Measurements from ENCODE around the gene VAPA. TPM values are rescaled to one million over a fixed set of nuclear protein-coding genes. Genes with fewer than 3 reads are reported as not detected.

VAPA gene
- polyA plus RNA-seq, 1 experiment: 170 TPM

DNA sequence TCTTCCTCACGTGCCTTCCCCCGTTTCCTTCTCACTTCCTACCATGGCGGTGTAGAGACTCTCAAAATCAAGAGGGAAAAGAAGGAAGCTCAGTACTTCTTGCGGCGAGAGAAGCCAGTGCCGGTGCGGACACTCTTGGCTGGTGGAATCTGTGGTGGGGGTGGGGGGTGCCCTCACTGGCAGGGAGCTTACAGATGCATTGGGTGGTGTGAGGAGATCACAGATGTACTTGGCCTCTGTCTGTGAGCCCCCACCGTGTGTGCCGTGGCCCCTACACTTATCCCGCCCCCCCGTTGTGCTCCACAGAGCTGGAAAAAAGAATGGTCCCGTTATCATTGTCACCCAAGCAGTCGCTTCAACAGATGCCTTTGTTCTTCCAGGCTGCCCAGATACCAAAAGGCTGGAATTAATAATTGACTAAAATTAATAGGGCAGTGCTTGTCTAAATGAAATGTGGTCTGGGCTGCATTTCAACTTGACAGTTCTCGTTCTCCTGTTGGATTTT, 79.8 kb downstream of the VAPA start:
- TF ChIP-seq, protein P1, sequence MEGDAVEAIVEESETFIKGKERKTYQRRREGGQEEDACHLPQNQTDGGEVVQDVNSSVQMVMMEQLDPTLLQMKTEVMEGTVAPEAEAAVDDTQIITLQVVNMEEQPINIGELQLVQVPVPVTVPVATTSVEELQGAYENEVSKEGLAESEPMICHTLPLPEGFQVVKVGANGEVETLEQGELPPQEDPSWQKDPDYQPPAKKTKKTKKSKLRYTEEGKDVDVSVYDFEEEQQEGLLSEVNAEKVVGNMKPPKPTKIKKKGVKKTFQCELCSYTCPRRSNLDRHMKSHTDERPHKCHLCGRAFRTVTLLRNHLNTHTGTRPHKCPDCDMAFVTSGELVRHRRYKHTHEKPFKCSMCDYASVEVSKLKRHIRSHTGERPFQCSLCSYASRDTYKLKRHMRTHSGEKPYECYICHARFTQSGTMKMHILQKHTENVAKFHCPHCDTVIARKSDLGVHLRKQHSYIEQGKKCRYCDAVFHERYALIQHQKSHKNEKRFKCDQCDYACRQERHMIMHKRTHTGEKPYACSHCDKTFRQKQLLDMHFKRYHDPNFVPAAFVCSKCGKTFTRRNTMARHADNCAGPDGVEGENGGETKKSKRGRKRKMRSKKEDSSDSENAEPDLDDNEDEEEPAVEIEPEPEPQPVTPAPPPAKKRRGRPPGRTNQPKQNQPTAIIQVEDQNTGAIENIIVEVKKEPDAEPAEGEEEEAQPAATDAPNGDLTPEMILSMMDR (IDR thresholded peaks at IDR 0.05; ENCODE audit: insufficient read depth, low read depth, low read length): no peak
- H3K36me3 ChIP-seq (ENCODE audit: control insufficient read depth, insufficient read depth, low read length): no peaks in the 10 kb centered on the region
- H3K27me3 ChIP-seq (ENCODE audit: control insufficient read depth, insufficient read depth, low read length): peaks cover 4% of the 10 kb centered on the region
- POLR2A ChIA-PET: no interaction called here
- CTCF ChIA-PET: interaction anchor here (0.7 to 1.5 kb wide), 3 partner anchors 22 to 526 kb away, joined by 3 to 6 read pairs (median 3); no protein-coding TSS in a partner anchor
- H3K4me3 ChIP-seq (ENCODE audit: low read depth, low read length): no peak overlapping the region
- DNase-seq (ENCODE audit: low read depth): no peak

DNA sequence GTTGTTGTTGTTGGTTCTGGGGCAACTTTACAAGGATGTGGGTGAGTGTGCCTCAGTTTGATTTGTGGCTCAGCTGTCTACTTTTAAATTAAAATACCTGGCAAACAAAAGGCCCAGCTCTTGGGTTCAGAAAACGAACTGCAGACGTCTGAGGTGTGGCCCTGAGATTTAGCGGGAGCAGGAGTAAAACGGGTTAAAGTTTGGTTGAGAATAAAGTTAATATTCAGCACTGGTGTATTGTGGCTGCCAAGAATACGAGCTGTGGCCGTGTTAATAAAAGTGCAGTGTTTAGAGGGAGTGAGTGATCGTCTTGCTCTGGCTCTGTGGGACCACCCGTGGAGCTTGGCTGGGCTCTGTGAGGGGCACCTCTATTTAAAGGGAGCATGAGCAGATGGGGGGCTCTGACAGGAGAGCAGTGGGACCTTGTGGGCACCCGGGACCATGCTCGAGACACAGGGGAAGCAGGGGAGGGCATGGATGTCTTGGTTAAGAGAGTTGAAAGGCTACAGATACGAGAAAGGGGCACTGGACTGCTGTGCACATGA, 80.3 kb downstream of the VAPA start:
- TF ChIP-seq, protein P1 (IDR thresholded peaks at IDR 0.05; ENCODE audit: insufficient read depth, low read depth, low read length): no peak
- no peak for DNase-seq (ENCODE audit: low read depth)
- CTCF ChIA-PET: interaction anchor here (0.7 to 0.8 kb wide), 3 partner anchors 44 to 526 kb away, joined by 3 to 4 read pairs (median 3); no protein-coding TSS in a partner anchor
- no peak overlapping the region for H3K4me3 ChIP-seq (ENCODE audit: low read depth, low read length)
- POLR2A ChIA-PET: no interaction called here
- peaks cover 4% of the 10 kb centered on the region for H3K27me3 ChIP-seq (ENCODE audit: control insufficient read depth, insufficient read depth, low read length)
- H3K36me3 ChIP-seq (ENCODE audit: control insufficient read depth, insufficient read depth, low read length): no peaks in the 10 kb centered on the region

DNA sequence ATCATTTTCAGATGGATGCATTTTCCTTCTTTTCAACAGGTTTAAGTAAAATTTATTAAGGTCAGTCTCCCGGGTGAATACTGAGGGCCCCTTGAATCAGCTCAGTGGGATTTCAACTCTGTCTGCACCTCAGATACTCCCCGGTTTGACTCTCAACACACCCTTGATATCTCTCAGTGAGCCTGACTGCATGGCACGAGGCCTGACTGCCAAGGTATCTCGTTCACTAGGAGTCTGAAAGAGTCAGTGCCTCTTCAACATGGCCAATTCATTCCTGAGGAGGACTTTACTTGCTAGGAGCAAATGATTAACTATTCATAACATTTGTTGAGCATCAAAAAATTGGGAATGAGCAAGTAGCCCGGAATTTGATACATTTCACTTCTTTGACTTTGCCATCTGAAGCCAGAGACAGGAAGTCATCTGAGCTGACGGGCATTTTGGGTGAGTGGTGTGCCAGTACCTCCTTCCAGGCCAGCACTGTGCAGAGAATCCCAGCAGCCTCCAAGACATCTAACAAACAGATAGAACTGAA, 81.0 kb downstream of the VAPA start:
- TF ChIP-seq, protein P1 (IDR thresholded peaks at IDR 0.05; ENCODE audit: insufficient read depth, low read depth, low read length): no peak
- Histone ChIP-seq H3K4me3 (ENCODE audit: low read depth, low read length) (no peak overlapping the region), H3K36me3 (ENCODE audit: control insufficient read depth, insufficient read depth, low read length) (no peaks in the 10 kb centered on the region), H3K27me3 (ENCODE audit: control insufficient read depth, insufficient read depth, low read length) (peaks cover 4% of the 10 kb centered on the region)
- CTCF ChIA-PET: interaction anchor here (0.8 to 2.1 kb wide), 2 partner anchors 23 to 44 kb away, joined by 4 to 9 read pairs; no protein-coding TSS in a partner anchor
- POLR2A ChIA-PET: no interaction called here
- no peak for DNase-seq (ENCODE audit: low read depth)

DNA sequence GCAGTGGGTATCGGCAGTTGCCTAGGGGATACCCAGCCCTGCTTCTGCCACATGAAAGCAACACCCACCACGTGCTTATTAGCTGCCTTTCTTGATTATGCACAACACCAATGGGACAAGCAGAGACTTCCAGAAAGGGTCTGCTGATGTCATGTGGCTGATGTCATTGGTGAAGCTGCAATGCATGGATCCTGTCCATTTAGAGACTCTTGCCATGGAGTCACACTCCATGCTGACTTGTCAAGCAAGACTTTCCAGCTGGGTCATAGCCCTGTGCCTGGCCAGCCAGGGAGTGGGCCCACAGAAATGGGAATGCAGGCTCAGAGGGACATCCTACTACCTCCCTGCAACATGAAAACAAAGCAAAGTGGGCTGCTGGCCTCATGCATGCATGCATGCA, 81.8 kb downstream of the VAPA start:
- H3K36me3 ChIP-seq (ENCODE audit: control insufficient read depth, insufficient read depth, low read length): no peaks in the 10 kb centered on the region
- no peak for DNase-seq (ENCODE audit: low read depth)
- POLR2A ChIA-PET: no interaction called here
- TF ChIP-seq, protein P1 (IDR thresholded peaks at IDR 0.05; ENCODE audit: insufficient read depth, low read depth, low read length): no peak
- CTCF ChIA-PET: interaction anchor here (2.1 kb wide), 1 partner anchor 23 kb away, joined by 9 read pairs; no protein-coding TSS in a partner anchor
- H3K27me3 ChIP-seq (ENCODE audit: control insufficient read depth, insufficient read depth, low read length): peaks cover 4% of the 10 kb centered on the region
- H3K4me3 ChIP-seq (ENCODE audit: low read depth, low read length): no peak overlapping the region

DNA sequence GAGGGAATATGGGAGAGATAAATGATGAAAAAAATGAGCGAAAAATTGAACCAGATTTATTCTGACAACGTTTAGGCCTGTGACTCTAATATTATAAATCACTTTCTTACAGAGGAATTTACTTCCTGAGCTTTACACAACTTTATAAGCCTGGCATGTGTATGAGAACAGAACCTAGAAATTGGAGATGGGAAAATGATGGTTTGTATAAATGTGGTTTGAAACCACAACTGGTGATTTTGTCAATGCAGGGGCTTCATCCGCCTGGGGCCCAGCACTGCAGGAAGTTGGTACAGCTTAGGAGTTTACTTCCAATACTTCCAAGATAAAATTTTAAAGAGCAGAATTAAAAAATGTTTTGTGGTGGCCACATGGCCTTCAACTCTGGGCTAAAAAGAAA, 82.3 kb downstream of the VAPA start:
- TF ChIP-seq, protein P1 (IDR thresholded peaks at IDR 0.05; ENCODE audit: insufficient read depth, low read depth, low read length): no peak
- Histone ChIP-seq H3K27me3 (ENCODE audit: control insufficient read depth, insufficient read depth, low read length) (peaks cover 4% of the 10 kb centered on the region), H3K36me3 (ENCODE audit: control insufficient read depth, insufficient read depth, low read length) (no peaks in the 10 kb centered on the region), H3K4me3 (ENCODE audit: low read depth, low read length) (no peak overlapping the region)
- no peak for DNase-seq (ENCODE audit: low read depth)
- ChIA-PET CTCF (interaction anchor here (2.1 kb wide), 1 partner anchor 24 kb away, joined by 9 read pairs; no protein-coding TSS in a partner anchor), POLR2A (no interaction called here)
